Motor neuron (in vitro differentiated cells): ENCODE data around the gene DNAAF1. TPM values are rescaled to one million over a fixed set of nuclear protein-coding genes. Genes with fewer than 3 reads are reported as not detected.
A peak's percentile ranks its signal among the peaks of the same experiment; 100 is the strongest.

ENCODE experiments used
- ATAC-seq, 8 experiments: fragments of 200-7000 bp; cut with Tn5 transposase; replicated peaks in 6 of 8; 2 replicates each; pipeline ENCODE4 v1.8.0; 2021; ENCODE audit warnings: mild to moderate bottlenecking in 8 of 8, moderate library complexity in 8 of 8
- H3K27ac ChIP-seq, 2 donors: fragments of 250-450 bp; sonication (Bioruptor Pico); 2 replicates each; pipeline ENCODE4 v1.9.0; 2021; ENCODE audit warnings: antibody characterized with exemption in 2 of 2, mild to moderate bottlenecking in 2 of 2, moderate library complexity in 1 of 2
- H3K4me1 ChIP-seq, 2 donors: fragments of 250-450 bp; sonication (Bioruptor Pico); replicated peaks in 1 of 2; 2 replicates each; pipeline ENCODE4 v1.6.1; 2021; ENCODE audit warnings: antibody characterized with exemption in 2 of 2, mild to moderate bottlenecking in 2 of 2, moderate library complexity in 1 of 2
- H3K4me3 ChIP-seq, 5 donors: fragments of 250-450 bp; sonication (Bioruptor Pico); 2 replicates each; pipeline ENCODE4 v1.9.0; 2021; ENCODE audit warnings: antibody characterized with exemption in 5 of 5, mild to moderate bottlenecking in 5 of 5, moderate library complexity in 4 of 5
- WGBS, 10 experiments: fragments of 450-650 bp; shearing (Covaris generic); methylation state at CpG; one replicate each; pipeline ENCODE4 v1.0.0; 2022; 5-methylcytosine and 5-hydroxymethylcytosine counted together
- in situ Hi-C, 9 experiments: fragments of 400-800 bp; cut with MboI; loops; one replicate each; pipeline ENCODE4 v1.15.0; 2021; ENCODE audit warnings: low sequenced_read_pairs in 9 of 9, low pct_unique_long_range_greater_than_20kb in 2 of 9; ENCODE audit not compliant: unreplicated experiment in 9 of 9
- total RNA-seq, 8 experiments: library from RNA; unstranded; fragments of 300-600 nt; gene quantifications; 2 replicates each; pipeline versions ENCODE4 v1.2.3 to v1.2.4, GENCODE V29; 2022

The DNAAF1 gene
- total RNA-seq, 8 experiments from 2014 or later, result 0.36 to 17.7 (median 1.2) TPM

DNA sequence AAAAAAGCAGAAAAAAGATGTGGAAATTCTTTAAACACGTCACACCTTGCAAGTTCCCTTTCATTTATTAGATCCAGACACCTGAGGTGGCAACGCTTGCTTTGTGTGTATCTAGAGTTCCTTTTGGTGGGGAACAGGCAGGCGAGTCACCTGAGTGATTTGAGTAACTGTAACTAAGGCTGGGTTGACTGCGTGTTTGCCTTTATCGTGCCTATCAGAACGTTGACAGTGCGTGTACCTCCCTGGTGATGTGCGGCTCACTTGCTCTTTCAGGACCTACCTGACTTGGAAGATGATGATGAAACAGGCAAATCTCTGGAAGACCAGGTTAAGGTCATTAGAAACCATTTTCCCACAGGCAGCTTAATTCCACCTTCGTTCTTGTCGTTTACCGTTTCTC lies 29.3 kb downstream of the DNAAF1 start:
- in situ Hi-C loops, result no loop called here
- Histone ChIP-seq H3K27ac (no peak overlapping the region), H3K4me3 (no peak overlapping the region), H3K4me1 (peaks cover 13 to 14% of the 10 kb centered on the region in 2 donors)
- 78 to 100% (median 87%) methylated on average over 4 to 10 of the region's 11 CpGs; no CpG with 5 or more reads in 4 of the 10 experiments for WGBS, 10 experiments
- no peak for ATAC-seq

GRCh38 chr16:84175350-84176081 lies 30.4 kb downstream of the DNAAF1 start:
- Histone ChIP-seq H3K27ac (peak overlapping the region in 1 of 2 donors; percentile 12), H3K4me1 (peaks cover 13 to 14% of the 10 kb centered on the region in 2 donors), H3K4me3 (no peak overlapping the region)
- ATAC-seq, result peak in 6 of 8 experiments; percentile 12 to 67 (median 44)
- in situ Hi-C loops, result loop anchor here in 1 of 9 experiments (25.0 kb wide), 1 partner anchor 312 kb away; no protein-coding TSS in a partner anchor
- 20 to 78% (median 57%) methylated on average over 1 to 5 of the region's 10 CpGs; no CpG with 5 or more reads in 3 of the 10 experiments for WGBS, 10 experiments

DNA sequence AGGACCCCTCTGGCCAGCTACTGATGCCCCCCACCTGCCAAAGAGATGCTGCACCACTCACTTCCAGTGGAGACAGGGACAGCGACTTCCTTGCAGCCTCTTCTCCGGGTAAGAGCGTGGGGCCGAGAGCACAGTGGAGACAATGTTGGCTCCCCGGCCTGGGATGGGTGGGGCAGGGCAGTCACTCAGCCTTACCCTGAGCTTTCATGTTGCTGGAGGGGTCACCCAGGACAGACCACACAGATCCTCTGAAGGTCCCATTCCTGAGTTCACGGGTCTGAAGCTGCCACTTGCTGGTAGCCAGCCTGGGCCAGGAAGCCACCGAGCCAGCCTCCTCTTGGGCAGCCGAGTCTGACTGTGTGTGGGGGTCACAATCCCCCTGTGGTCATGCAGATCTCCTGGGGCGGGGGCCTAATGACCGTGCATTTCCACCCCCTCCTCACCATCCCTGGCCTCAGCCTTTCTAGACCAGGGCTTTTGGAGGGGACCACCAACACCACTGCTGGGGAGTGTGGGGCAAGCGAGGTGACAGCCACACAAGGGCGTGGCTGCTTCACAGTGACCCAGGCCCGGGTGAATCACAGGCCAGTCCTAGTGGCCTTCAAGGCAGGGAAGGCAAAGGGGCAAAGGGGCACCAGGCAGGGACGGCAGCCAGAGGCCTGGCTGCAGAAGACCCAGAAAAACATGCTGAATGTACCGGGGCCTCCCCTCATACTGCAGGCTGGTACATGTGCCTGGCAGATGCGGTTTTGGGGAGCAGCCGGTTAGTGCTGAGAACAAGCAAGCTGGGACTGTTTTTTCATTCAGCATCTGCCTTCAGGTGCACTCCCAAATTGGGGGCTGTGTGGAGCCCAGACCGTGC lies 31.3 kb downstream of the DNAAF1 start:
- Histone ChIP-seq H3K4me3 (no peak overlapping the region), H3K27ac (peak overlapping the region in 1 of 2 donors; percentile 24), H3K4me1 (peaks cover 13 to 14% of the 10 kb centered on the region in 2 donors)
- 60 to 83% (median 73%) methylated on average over 1 to 6 of the region's 18 CpGs; no CpG with 5 or more reads in 7 of the 10 experiments for WGBS, 10 experiments
- in situ Hi-C loops, result loop anchor here in 1 of 9 experiments (25.0 kb wide), 1 partner anchor 311 kb away; no protein-coding TSS in a partner anchor
- peak in 5 of 8 experiments; percentile 2 to 12 (median 7) for ATAC-seq

DNA sequence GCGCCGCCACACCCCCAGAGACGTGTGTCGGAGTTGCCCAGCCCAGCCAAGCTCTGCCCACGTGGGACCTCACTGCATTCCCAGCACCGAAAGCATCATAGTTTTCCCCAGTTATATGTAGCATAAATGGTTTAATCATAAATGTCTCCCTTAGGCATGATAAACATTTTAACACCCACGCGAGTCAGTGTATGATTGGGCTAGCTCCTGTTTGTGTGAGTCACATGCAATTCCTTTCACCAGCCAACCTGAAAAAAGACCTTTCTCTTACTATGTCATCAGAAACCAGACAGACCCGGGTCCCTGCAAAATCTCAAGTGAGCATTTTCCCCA lies 32.6 kb downstream of the DNAAF1 start:
- WGBS, 10 experiments, result 7 to 92% (median 50%) methylated on average over 1 to 3 of the region's 9 CpGs; no CpG with 5 or more reads in 5 of the 10 experiments
- H3K4me3 ChIP-seq, result no peak overlapping the region
- H3K4me1 ChIP-seq, result peaks cover 13 to 14% of the 10 kb centered on the region in 2 donors
- in situ Hi-C loops, result loop anchor here in 1 of 9 experiments (25.0 kb wide), 1 partner anchor 310 kb away; no protein-coding TSS in a partner anchor
- H3K27ac ChIP-seq, result peak overlapping the region in 1 of 2 donors; percentile 43
- peak; percentile 5 to 62 (median 30) for ATAC-seq

GRCh38 chr16:84178146-84178765 lies 33.1 kb downstream of the DNAAF1 start:
- no peak overlapping the region for H3K27ac ChIP-seq
- WGBS, 10 experiments, result 39 to 100% (median 95%) methylated on average over 1 to 9 of the region's 15 CpGs; no CpG with 5 or more reads in 3 of the 10 experiments
- peak in 4 of 8 experiments; percentile 3 to 36 (median 23) for ATAC-seq
- H3K4me3 ChIP-seq, result no peak overlapping the region
- H3K4me1 ChIP-seq, result peaks cover 13 to 14% of the 10 kb centered on the region in 2 donors
- in situ Hi-C loops, result loop anchor here in 1 of 9 experiments (25.0 kb wide), 1 partner anchor 309 kb away; no protein-coding TSS in a partner anchor

- ATAC-seq, result no peak
- Histone ChIP-seq H3K4me1 (peaks cover 13 to 14% of the 10 kb centered on the region in 2 donors), H3K27ac (no peak overlapping the region), H3K4me3 (no peak overlapping the region)
- in situ Hi-C loops, result loop anchor here in 1 of 9 experiments (25.0 kb wide), 1 partner anchor 308 kb away; no protein-coding TSS in a partner anchor
- 90 to 94% methylated on average over 2 to 3 of the region's 28 CpGs; no CpG with 5 or more reads in 8 of the 10 experiments for WGBS, 10 experiments
Measured at GRCh38 chr16:84178892-84179611, 33.9 kb downstream of the DNAAF1 start.

- H3K27ac ChIP-seq, result no peak overlapping the region
- H3K4me3 ChIP-seq, result no peak overlapping the region
- 91 to 100% (median 95%) methylated on average over 3 to 12 of the region's 33 CpGs; no CpG with 5 or more reads in 7 of the 10 experiments for WGBS, 10 experiments
- no peak for ATAC-seq
- in situ Hi-C loops, result loop anchor here in 1 of 9 experiments (25.0 kb wide), 1 partner anchor 308 kb away; no protein-coding TSS in a partner anchor
- H3K4me1 ChIP-seq, result peaks cover 13 to 14% of the 10 kb centered on the region in 2 donors
Measured at GRCh38 chr16:84179612-84180320, 34.7 kb downstream of the DNAAF1 start.

GRCh38 chr16:84180519-84181140 lies 35.5 kb downstream of the DNAAF1 start:
- Histone ChIP-seq H3K4me3 (no peak overlapping the region), H3K27ac (no peak overlapping the region), H3K4me1 (peaks cover 17 to 18% of the 10 kb centered on the region in 2 donors)
- WGBS, 10 experiments, result 91 to 100% methylated on average over 1 to 7 of the region's 21 CpGs; no CpG with 5 or more reads in 8 of the 10 experiments
- in situ Hi-C loops, result loop anchor here in 1 of 9 experiments (25.0 kb wide), 1 partner anchor 307 kb away; no protein-coding TSS in a partner anchor
- ATAC-seq, result peak in 3 of 8 experiments; percentile 5 to 29 (median 18)

DNA sequence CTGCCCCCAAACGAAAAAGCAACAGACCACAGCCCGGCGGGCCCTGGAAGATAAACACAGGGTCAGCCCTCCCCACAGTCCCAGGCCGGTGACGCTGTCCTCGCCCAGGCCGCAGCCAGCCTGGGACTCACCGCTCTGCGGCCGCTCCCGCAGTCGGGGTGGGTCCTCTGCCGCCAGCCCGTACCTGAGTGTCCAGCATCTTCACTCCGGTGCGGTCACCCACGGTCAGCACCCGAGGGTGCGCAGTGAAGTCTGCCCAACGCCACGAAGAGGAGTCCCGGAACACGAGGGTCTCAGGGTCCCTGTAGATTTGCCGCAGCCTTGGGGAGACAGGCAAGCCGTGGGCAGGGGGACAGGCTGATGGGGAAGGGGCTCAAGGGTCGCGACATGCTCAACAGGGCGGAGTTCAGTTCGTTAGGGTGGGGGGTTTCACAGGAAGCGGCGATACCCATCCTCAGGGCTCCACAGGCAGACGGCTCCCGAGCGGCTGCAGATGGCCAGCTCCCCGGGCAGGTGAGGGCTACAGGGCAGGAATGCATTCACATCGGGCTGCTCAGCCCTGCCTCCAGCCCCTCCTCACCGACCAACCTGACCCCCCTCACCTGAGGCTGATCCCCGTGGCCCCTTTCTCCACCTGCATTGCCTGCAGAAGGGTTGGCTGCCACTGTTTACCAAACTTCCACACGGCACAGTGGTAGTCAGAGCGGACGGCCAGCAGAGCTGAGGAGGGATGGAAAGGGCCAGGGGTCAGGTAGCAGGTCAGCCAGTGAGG lies 36.2 kb downstream of the DNAAF1 start:
- Histone ChIP-seq H3K4me1 (peaks cover 19 to 22% of the 10 kb centered on the region in 2 donors), H3K27ac (no peak overlapping the region), H3K4me3 (no peak overlapping the region)
- no peak for ATAC-seq
- in situ Hi-C loops, result loop anchor here in 1 of 9 experiments (25.0 kb wide), 1 partner anchor 306 kb away; no protein-coding TSS in a partner anchor
- 91 to 100% (median 100%) methylated on average over 1 to 13 of the region's 41 CpGs; no CpG with 5 or more reads in 6 of the 10 experiments for WGBS, 10 experiments

DNA sequence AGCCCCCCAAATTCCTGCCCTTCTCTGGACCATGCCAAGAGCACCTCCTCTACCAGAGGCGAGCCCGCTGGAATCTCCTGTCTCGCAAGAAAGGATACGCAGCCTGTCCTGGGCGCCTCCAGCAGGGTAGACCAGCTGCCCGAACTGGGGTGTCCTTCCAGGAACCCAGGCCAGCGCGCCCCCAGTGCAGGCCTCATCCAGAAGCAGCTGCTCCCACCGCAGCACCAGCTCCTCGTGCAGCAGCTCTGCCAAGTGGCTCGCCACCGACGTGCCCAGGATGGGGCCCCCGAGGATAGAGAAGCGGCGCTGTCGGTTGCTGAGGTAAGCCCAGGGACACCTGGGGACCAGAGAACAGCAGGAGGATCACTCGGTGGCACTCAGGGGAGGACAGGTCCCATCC lies 37.0 kb downstream of the DNAAF1 start:
- Histone ChIP-seq H3K27ac (no peak overlapping the region), H3K4me3 (no peak overlapping the region), H3K4me1 (peaks cover 12 to 15% of the 10 kb centered on the region in 2 donors)
- ATAC-seq, result no peak
- in situ Hi-C loops, result loop anchor here in 1 of 9 experiments (25.0 kb wide), 1 partner anchor 305 kb away; no protein-coding TSS in a partner anchor
- WGBS, 10 experiments, result 73 to 100% (median 100%) methylated on average over 2 to 4 of the region's 18 CpGs; no CpG with 5 or more reads in 7 of the 10 experiments
